Vagina (tissue), 2 donors: ENCODE measurements around the gene UNC80.

ENCODE experiments used
- CTCF ChIP-seq, 3 experiments: fragments of 450-650 bp in 2 of 3; fragments of 200-600 bp in 1 of 3; sonication (generic) in 1 of 3; IDR thresholded peaks; one replicate each; pipeline ENCODE4 v1.5.1; 2017 to 2019; ENCODE audit warnings: antibody characterized with exemption in 3 of 3, mild to moderate bottlenecking in 2 of 3, moderate library complexity in 2 of 3
- POLR2A ChIP-seq, 2 donors: fragments of 450-650 bp; IDR thresholded peaks; one replicate each; pipeline ENCODE4 v1.6.1; 2017; ENCODE audit warnings: antibody characterized with exemption in 2 of 2, mild to moderate bottlenecking in 2 of 2, moderate library complexity in 2 of 2
- POLR2AphosphoS5 ChIP-seq, 2 donors: sonication (generic); formaldehyde crosslinking; IDR thresholded peaks; one replicate each; pipeline ENCODE4 v1.9.0; 2017; ENCODE audit warnings: antibody characterized with exemption in 2 of 2, mild to moderate bottlenecking in 2 of 2, low read depth in 1 of 2; ENCODE audit not compliant: insufficient read depth in 1 of 2

GRCh38 chr2:209900638-209901037, 129.0 kb downstream of the UNC80 start:
- TF ChIP-seq CTCF (IDR thresholded peaks at IDR 0.05) (no peak), POLR2A (IDR thresholded peaks at IDR 0.05) (no peak), POLR2AphosphoS5 (IDR thresholded peaks at IDR 0.05; ENCODE audit: insufficient read depth in 1 of 2, low read depth in 1 of 2) (no peak)
